ENCODE results near the gene SMARCC2.
"Not testable (repeated sequence)": the region's sequence is repeated elsewhere in the genome, so short reads cannot be mapped to it uniquely, and the experiment has no call there.

SMARCC2 gene

GRCh38 chr12:56212361-56212760, 23.1 kb upstream of the SMARCC2 start:
- no peak for DNase-seq (ENCODE audit: low read depth, low spot score)

GRCh38 chr12:56208006-56208405, 18.7 kb upstream of the SMARCC2 start:
- DNase-seq (ENCODE audit: low read depth, low spot score): no peak

GRCh38 chr12:56206452-56207166, 17.3 kb upstream of the SMARCC2 start:
- no peak for DNase-seq (ENCODE audit: low read depth, low spot score)

GRCh38 chr12:56205445-56205844, 16.2 kb upstream of the SMARCC2 start:
- no peak for DNase-seq (ENCODE audit: low read depth, low spot score)

GRCh38 chr12:56204275-56204674, 15.0 kb upstream of the SMARCC2 start:
- no peak for DNase-seq (ENCODE audit: low read depth, low spot score)

GRCh38 chr12:56202838-56203237, 13.6 kb upstream of the SMARCC2 start:
- DNase-seq (ENCODE audit: low read depth, low spot score): no peak

GRCh38 chr12:56202366-56202765, 13.1 kb upstream of the SMARCC2 start:
- no peak for DNase-seq (ENCODE audit: low read depth, low spot score)

- DNase-seq (ENCODE audit: low read depth, low spot score): no peak
Observed at GRCh38 chr12:56198836-56199235, 9.6 kb upstream of the SMARCC2 start.

GRCh38 chr12:56197921-56198635, 8.8 kb upstream of the SMARCC2 start:
- DNase-seq (ENCODE audit: low read depth, low spot score): no peak

- not testable (repeated sequence) for DNase-seq (ENCODE audit: low read depth, low spot score)
Observed at GRCh38 chr12:56196818-56197550, 7.7 kb upstream of the SMARCC2 start.

- DNase-seq (ENCODE audit: low read depth, low spot score): peak; percentile 69
Observed at GRCh38 chr12:56193025-56193578, 3.8 kb upstream of the SMARCC2 start.

- DNase-seq (ENCODE audit: low read depth, low spot score): no peak
Observed at GRCh38 chr12:56192582-56192981, 3.3 kb upstream of the SMARCC2 start.

GRCh38 chr12:56190695-56191155, 1.4 kb upstream of the SMARCC2 start:
- DNase-seq (ENCODE audit: low read depth, low spot score): no peak

GRCh38 chr12:56189918-56190694, 823 bp upstream of the SMARCC2 start:
- peak; percentile 54 for DNase-seq (ENCODE audit: low read depth, low spot score)

- DNase-seq (ENCODE audit: low read depth, low spot score): no peak
Observed at GRCh38 chr12:56188778-56189098, 545 bp downstream of the SMARCC2 start.

- no peak for DNase-seq (ENCODE audit: low read depth, low spot score)
Observed at GRCh38 chr12:56188131-56188777, 1.0 kb downstream of the SMARCC2 start.

- no peak for DNase-seq (ENCODE audit: low read depth, low spot score)
Observed at GRCh38 chr12:56186957-56187356, 2.3 kb downstream of the SMARCC2 start.

GRCh38 chr12:56178347-56178746, 10.9 kb downstream of the SMARCC2 start:
- no peak for DNase-seq (ENCODE audit: low read depth, low spot score)

- no peak for DNase-seq (ENCODE audit: low read depth, low spot score)
Observed at GRCh38 chr12:56172839-56173238, 16.4 kb downstream of the SMARCC2 start.

GRCh38 chr12:56169229-56169759, 20.0 kb downstream of the SMARCC2 start:
- no peak for DNase-seq (ENCODE audit: low read depth, low spot score)

- DNase-seq (ENCODE audit: low read depth, low spot score): no peak
Observed at GRCh38 chr12:56165369-56165768, 23.9 kb downstream of the SMARCC2 start.
